Stimulated activated CD8-positive, alpha-beta memory T cell treated with anti-CD3 and anti-CD28 coated beads, Interleukin-4, amount 100 ng/mL, for 1 hour (primary cell): ENCODE data around the gene NCAPG2.
"Not testable (repeated sequence)": the region's sequence is repeated elsewhere in the genome, so short reads cannot be mapped to it uniquely, and the experiment has no call there.

ENCODE experiments used
- DNase-seq, 2 donors: peaks; one replicate each; pipeline ENCODE4 v3.0.0-alpha.2; 2020; ENCODE audit warnings: low read depth in 2 of 2, low spot score in 1 of 2

Gene NCAPG2

DNA sequence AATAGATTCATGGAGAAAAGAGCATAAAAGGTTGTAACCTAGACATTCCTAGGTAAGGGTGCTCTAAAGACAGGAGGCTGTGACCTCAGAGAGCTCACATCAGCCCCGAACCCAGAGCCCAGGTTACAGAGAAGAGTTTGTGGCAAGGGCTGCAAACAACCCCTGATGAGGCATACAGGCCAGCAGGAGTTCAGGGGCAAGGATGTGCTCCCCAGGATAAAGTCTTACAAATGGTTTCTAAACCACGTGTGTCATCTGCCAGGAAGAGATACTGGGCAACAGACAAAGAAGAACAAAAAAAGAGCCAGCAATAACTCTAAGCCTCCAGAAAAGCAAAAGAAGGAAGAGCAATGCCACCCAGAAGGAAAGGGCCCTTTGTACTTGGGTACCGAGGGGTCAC lies 27.7 kb downstream of the NCAPG2 start:
- no peak for DNase-seq

- DNase-seq = no peak
Observed at GRCh38 chr7:158676171-158676840, 28.3 kb downstream of the NCAPG2 start.

DNA sequence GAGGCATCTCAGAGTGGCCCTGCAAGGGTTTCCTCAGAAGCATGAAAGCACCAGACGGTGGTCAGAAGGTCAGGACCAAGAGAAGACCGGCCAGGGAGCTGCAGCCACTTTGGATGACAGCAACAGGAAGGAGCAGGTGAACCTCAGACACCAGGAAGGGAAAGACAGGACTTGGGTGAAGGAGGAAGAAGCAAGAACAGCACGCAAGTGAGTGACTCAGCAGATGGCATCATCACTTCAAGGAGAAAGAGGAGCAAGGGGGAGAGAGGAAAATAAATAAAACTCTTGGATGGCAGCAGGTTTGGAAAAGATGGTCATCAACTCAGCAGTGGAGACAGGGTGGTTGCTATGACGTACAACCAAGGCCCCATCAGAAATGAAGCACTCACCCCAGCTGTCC lies 31.6 kb downstream of the NCAPG2 start:
- no peak for DNase-seq

DNA sequence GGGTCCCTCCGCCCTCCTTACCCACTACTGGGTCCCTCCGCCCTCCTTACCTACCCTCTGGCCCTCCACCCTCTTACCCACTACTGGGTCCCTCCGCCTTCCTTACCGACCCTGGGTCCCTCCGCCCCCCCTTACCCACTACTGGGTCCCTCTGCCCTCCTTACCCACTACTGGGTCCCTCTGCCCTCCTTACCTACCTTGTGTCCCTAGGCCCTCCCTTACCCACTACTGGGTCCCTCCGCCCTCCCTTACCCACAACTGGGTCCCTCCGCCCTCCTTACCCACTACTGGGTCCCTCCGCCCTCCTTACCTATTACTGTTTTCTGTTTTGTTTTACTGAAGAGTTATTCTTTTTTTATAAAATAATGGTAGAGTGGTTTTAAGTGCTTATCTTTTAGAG lies 36.5 kb downstream of the NCAPG2 start:
- not testable (repeated sequence) for DNase-seq

GRCh38 chr7:158666966-158667678 lies 37.5 kb downstream of the NCAPG2 start:
- not testable (repeated sequence) for DNase-seq

DNA sequence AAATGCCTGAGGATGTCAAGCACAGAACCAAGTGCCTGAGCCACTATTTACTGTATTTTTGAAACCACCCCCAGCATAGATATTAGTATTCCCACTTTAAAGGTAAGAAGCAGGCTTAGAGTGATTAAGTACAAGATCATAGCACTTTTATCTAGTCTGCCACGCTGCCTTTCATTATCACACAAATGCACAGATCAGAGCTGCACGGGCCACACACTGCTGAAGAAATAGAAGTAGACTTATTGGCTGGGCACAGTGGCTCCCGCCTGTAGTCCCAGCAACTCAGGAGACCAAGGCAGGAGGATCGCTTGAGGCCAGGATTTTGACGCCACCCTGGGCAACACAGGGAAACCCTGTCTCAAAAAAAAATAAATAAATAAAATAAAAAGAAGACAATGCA lies 38.2 kb downstream of the NCAPG2 start:
- no peak for DNase-seq

DNA sequence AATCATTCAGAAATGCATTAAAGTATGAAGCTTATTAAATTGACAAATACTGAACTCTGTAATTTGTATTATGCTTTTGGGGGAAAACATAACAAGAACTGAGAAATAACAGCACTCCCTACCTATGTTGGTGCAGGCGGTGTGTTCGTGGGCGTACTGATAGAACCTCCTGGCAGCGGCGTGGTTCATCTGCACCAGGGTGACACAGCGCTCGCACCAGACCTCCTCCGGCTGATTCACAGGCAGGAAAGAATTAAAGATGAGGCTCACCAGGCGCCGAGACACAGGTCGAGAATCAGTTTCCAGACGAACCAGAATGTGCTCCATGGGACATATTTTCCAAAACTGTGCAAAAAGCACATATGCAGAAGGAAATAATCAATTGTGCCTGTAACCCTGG lies 40.2 kb downstream of the NCAPG2 start:
- DNase-seq = no peak

GRCh38 chr7:158663428-158663741 lies 41.2 kb downstream of the NCAPG2 start:
- no peak for DNase-seq

DNA sequence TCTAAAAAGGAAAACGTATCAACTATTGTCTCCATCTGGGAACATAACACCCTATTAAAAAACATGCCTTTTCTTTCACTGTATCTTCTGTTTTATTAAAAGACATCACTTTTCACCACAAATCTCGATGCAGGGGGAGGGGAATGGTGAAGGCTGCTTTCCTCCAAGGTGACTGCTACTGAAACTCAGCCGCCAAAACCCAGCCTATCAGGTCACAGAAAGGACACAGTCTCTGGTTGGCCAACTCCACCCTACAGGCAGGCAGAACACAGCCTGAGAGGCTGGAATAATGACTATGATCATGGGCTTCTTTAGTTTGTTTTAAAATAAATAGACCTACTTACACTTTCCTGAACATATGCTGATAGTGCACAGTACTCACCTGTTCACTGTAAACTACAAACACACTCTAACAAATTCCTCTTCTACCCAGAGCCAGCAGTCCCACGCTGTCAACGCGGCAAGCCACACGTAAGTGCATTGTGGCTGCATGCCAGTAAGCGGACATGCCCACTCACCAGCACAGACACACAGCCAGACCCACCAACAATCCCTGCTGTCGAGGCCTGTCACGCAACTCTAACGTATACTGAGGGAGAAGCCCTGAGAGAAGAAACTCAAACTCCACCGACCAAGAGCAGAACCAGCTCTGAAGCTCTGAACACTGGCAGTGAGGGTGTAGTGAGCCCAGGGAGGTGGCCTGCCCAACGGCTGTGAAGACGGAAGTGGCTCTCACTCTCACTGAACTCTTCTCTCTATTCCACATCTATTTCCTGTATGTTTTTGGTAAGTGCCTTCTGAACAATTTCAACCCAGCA lies 41.8 kb downstream of the NCAPG2 start:
- no peak for DNase-seq

DNA sequence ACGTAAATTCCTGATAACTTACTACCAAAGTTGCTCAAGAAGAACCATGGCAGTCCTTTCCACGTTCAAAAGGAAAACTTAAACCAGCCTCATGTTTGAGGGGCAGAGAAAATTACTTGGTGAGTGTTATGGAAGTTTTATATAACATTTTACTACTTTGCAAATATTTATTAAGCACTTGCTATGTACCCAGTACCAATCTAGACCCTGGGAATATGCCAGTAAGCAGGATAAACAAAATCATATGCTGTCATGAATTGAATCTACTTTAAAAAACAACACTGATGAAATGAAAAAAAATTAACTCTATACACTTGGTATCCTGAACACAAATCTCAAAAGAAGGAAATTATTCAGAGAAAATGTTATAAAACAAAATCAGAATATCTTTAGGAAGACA lies 46.1 kb downstream of the NCAPG2 start:
- no peak for DNase-seq

DNA sequence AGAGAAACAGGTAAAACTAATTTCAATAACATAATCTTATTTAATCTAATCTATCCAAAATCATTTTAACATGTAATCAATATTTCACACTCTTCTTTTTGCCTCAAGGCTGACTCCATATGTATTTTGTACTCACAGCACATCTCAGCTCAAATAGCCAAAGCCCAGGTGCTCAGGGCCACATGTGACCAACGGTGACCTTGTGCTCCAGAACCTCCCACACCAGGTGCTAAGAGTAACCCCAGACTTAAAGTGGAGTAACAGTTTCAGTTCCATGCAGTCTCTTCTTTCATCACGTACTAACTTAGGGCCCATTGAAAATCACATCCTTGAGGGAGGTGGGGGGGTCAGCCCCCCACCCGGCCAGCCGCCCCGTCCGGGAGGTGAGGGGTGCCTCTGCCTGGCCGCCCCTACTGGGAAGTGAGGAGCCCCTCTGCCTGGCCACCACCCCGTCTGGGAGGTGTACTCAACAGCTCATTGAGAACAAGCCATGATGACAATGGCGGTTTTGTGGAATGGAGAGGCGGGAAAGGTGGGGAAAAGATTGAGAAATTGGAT lies 47.3 kb downstream of the NCAPG2 start:
- no peak for DNase-seq

GRCh38 chr7:158655931-158656441 lies 48.6 kb downstream of the NCAPG2 start:
- DNase-seq = no peak

DNA sequence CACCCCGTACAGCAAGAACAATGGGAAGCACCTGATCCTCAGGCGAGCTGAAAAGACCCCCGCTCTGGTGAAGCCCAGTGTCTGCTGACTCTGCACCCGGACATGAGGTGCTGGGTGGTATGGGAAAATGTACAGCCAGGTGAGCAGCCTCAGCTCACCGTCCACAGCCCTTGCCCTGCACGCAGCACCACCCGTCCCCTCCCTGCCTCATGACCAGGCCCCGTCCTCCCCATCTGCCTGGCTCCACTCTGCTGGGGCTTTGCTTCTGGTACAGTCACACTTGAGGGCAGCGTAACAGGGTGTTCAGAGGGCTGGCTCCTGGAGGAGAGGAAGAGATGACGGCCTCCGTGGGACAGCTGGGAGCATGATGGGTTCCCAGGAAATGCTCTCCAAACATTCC lies 49.1 kb downstream of the NCAPG2 start:
- DNase-seq = no peak

DNA sequence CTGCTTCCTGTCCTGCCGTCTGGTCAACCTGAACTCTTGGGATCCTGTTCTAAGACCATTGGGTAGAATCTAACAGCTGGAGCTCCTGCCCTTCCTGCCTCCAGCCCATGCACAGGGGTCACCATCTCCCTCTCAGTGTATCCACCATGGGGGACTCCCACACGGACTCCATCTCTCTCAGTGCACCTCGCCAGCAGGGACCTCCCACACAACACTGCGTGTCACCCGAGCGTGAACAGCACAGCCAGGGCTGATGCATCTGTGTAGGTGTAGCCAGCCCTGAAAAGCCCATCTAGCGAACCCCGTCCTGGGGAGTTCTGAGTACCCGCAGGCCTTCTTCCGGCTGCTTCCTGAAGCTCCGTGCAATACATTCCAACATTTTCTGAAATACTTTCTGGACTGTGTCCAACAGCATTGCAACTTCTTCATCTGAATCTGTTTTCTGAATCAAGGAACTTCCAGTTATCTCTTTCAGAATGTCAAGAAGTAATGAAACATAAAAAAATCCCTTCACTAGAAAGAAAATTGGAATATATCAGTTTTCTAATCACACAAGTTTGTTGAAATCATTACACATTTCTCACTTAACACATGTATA lies 52.5 kb downstream of the NCAPG2 start:
- DNase-seq = no peak

- DNase-seq = no peak
Observed at GRCh38 chr7:158650821-158651225, 53.8 kb downstream of the NCAPG2 start.

DNA sequence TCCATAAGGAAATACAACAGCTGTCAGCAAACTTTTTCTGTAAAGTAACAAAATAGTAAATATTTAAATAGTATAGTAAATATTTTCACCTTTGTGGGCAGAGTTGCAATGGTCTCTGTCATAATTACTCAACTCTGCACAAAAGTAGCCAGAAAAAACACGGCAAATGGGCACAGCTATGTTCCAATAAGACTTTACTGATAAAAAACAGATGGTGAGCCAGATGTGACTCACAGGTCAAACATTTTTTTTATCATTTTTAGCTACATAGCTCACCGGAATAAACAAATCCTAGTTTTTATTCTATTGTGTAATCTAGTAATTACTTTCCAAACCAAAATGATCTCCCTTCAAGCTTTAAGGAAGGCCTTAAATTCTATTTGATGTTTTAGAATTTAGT lies 55.3 kb downstream of the NCAPG2 start:
- no peak for DNase-seq

DNA sequence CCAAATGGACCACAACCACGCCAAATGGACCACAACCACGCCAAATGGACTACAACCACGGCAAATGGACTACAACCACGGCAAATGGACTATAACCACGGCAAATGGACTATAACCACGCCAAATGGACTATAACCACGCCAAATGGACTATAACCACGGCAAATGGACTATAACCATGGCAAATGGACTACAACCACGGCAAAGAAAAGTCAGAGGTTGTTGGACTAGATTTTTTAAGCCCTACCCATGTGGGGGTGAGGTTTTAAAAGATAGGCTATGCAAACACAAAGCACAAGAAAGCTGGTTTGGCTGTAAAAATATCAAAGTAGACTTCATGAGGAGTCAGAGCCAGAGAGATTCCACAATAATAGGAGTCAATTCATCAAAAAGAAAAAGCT lies 55.8 kb downstream of the NCAPG2 start:
- DNase-seq = no peak

DNA sequence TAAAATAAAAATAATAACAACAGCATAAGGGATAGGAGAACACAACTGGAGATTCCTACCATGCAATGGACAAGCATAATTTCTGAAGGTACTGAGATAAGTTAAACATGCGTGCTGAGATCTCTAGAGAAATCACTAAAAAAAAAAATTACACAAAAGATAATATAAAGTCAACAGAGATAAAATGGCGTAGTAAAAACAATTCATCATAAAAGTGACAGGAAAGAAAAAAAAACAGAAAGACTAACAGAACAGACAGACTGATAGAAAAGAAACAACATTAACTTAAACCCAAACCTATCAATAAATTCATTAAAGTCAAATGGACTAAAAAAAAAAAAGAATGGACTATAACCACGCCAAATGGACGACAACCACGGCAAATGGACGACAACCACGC lies 56.4 kb downstream of the NCAPG2 start:
- DNase-seq = no peak

GRCh38 chr7:158647475-158647792 lies 57.2 kb downstream of the NCAPG2 start:
- no peak for DNase-seq

- DNase-seq = no peak
Observed at GRCh38 chr7:158646766-158647474, 57.7 kb downstream of the NCAPG2 start.

DNA sequence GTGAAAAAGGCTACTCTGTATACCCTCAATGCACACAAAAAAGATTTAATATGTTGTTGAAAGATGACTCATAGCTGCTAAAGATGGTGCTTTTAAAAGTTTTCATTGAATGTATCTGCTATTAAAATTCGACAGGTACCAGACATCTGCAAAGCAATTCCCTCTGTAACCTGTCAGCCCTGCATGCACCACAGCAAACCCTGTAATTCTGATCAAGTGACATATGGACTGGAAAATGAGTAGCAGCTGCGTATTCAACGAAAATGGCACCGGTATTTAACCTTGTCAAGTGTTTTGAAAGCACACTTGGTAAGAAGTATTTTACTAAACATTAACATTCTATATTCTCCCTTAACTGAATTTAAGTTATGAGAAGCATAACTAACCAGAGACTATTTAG lies 58.8 kb downstream of the NCAPG2 start:
- DNase-seq = no peak
